ENCODE data around the gene ATG16L1. TPM values are rescaled to one million over a fixed set of nuclear protein-coding genes. Genes with fewer than 3 reads are reported as not detected.

The ATG16L1 gene
- total RNA-seq, 1 donor from 2014 or later, result 48.3 TPM

DNA sequence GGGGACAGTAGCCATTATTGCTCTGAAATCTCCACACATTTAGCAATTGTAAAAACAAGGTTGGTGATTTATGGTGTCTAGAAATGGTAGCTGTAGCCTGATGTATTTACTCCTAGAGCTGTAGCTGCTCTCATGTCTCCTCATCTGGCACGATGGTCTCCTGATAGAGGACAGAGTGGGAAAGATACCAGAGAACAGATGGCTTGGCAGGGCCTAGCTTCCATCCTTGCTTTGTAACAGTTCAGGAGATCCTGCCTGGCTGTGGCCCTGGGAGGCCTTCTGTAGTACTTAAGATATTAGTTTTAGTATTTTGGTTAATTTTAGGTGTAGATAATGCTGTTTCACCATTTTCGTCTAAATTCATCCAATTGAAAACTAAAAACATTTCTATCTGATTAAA, 6.7 kb downstream of the ATG16L1 start:
- DNase-seq (ENCODE audit: low read depth, low spot score), result no peak

- no peak for DNase-seq (ENCODE audit: low read depth, low spot score)
Measured at GRCh38 chr2:233259730-233260129, 8.3 kb downstream of the ATG16L1 start.

DNA sequence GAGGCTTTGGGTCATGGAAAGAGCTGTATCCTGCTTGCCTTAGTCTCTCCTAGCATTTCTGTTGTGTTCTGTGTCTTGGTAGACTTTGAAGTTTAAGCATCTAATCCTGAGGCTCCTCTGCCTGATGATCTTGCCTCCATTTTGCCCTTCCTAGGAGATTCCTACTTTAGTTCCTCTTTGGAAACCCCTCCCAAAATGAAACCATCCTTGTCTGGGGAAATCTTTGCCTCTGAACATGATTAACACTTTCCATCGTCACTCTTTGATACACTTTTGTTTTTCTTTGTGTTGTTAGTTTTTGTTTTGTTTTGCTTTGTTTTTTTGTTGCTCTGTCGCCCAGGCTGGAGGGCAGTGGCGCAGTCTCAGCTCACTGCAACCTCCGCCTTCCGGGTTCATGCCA, 9.2 kb downstream of the ATG16L1 start:
- no peak for DNase-seq (ENCODE audit: low read depth, low spot score)

- no peak for DNase-seq (ENCODE audit: low read depth, low spot score)
Measured at GRCh38 chr2:233261819-233262555, 10.5 kb downstream of the ATG16L1 start.

- DNase-seq (ENCODE audit: low read depth, low spot score), result no peak
Measured at GRCh38 chr2:233262562-233262961, 11.1 kb downstream of the ATG16L1 start.

GRCh38 chr2:233263045-233263570, 11.6 kb downstream of the ATG16L1 start:
- DNase-seq (ENCODE audit: low read depth, low spot score), result no peak

DNA sequence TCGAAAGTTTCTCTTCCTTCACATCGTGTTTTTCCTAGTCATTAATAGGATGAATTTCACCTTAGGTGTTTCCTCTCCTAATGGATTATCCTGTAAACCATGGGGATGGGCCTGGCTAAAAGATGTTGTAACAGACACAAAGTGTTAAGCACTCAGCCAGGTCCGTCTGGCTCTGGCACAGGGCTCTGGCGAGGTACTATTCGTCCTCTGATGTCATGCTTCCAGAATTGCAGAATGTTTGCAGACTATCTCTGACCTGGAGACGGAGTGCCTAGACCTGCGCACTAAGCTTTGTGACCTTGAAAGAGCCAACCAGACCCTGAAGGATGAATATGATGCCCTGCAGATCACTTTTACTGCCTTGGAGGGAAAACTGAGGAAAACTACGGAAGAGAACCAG, 13.2 kb downstream of the ATG16L1 start:
- no peak for DNase-seq (ENCODE audit: low read depth, low spot score)

GRCh38 chr2:233265899-233266431, 14.5 kb downstream of the ATG16L1 start:
- DNase-seq (ENCODE audit: low read depth, low spot score), result no peak

DNA sequence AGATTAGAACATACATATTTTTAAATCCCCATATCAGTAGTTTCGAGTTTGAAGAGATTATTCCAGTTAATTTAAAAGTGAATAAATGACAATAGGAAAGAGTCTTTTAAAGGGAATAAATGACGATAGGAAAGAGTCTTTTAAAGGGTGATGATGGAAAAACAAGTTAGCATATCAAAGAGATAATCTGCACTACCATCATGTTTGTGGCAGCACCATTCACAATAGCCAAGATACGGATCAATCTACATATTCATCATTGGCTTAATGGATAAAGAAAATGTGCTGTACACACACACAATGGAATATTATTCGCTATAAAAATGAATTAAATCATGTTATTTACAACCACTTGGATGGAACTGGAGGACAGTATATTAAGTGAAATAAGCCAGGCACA, 15.0 kb downstream of the ATG16L1 start:
- DNase-seq (ENCODE audit: low read depth, low spot score), result no peak

GRCh38 chr2:233267516-233268245, 16.2 kb downstream of the ATG16L1 start:
- no peak for DNase-seq (ENCODE audit: low read depth, low spot score)

- no peak for DNase-seq (ENCODE audit: low read depth, low spot score)
Measured at GRCh38 chr2:233270366-233270765, 18.9 kb downstream of the ATG16L1 start.

- DNase-seq (ENCODE audit: low read depth, low spot score), result no peak
Measured at GRCh38 chr2:233270951-233271350, 19.5 kb downstream of the ATG16L1 start.

DNA sequence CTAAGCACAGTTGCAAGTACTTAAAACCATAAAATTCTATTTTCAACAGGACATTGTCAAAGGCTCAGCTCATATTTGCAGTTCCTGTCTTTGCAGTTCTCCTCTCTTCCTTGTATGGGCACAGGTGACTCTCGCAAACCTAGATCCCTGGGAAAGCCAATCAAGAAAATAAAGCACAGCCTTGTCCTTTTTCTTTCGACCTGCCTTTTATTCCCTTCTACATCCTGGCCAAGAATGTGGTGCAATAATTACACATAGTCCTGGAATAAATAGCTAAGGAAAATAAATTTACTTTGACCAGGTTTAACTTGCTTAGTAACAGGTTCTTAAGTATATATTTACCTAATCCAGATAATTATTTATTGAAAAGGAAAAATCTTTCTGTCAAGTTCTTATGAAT, 20.2 kb downstream of the ATG16L1 start:
- no peak for DNase-seq (ENCODE audit: low read depth, low spot score)

- no peak for DNase-seq (ENCODE audit: low read depth, low spot score)
Measured at GRCh38 chr2:233273120-233273519, 21.6 kb downstream of the ATG16L1 start.

DNA sequence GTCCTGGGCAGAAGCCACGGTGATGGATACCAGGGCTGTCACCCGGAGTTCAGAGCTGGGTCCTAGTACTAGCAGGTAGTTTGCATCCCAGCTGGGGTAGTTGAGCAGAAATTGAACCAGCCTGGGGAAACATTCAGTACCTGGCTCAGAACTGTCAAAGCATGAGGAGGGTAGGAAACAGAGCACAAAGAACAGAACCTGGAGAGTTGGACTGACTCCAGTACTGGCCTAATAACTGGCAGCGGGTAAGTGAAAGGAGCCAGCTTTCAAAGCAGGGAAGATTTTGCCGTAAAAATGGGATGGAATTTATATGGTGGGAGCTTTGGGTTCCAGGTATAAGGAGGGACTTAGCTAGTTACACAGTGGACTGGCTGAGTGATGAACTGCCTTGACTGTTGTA, 23.8 kb downstream of the ATG16L1 start:
- DNase-seq (ENCODE audit: low read depth, low spot score), result no peak

DNA sequence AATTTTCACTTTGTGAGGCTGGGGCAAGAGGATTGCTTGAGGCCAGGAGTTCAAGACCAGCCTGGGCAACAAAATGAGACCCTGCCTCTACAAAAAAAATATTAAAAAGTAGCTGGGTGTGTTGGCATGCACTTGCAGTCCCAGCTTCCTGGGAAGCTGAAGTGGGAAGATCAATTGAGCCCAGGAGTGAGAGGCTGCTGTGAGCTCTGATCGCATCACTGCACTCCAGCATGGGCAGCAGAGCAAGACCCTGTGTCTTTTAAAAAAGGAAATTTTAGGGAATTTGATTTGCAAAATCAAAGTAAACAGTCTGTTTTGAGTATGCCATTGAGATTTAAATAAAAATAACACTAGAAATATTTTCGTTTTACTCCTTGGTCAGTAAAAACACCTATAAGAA, 27.4 kb downstream of the ATG16L1 start:
- no peak for DNase-seq (ENCODE audit: low read depth, low spot score)

GRCh38 chr2:233280114-233280693, 28.7 kb downstream of the ATG16L1 start:
- DNase-seq (ENCODE audit: low read depth, low spot score), result no peak

DNA sequence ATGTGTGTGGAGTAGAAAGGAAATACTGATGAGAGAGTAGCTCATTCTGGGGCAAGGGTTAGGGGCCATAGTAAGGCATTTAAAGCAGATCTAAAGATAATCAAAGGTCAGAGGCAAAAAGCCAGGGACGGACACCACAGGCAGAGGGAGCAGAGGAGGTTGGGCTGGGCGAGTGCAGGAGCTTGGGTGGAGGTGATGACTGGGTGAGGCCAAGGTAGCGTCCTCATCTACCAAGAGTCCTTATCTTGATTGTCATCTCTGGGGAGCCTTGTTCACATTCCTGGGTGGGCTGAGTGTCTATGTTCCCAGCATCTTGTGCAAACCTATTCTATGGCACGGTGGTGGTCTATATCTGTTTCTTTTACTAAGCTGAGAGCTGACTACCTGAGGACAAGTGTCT, 30.1 kb downstream of the ATG16L1 start:
- no peak for DNase-seq (ENCODE audit: low read depth, low spot score)

DNA sequence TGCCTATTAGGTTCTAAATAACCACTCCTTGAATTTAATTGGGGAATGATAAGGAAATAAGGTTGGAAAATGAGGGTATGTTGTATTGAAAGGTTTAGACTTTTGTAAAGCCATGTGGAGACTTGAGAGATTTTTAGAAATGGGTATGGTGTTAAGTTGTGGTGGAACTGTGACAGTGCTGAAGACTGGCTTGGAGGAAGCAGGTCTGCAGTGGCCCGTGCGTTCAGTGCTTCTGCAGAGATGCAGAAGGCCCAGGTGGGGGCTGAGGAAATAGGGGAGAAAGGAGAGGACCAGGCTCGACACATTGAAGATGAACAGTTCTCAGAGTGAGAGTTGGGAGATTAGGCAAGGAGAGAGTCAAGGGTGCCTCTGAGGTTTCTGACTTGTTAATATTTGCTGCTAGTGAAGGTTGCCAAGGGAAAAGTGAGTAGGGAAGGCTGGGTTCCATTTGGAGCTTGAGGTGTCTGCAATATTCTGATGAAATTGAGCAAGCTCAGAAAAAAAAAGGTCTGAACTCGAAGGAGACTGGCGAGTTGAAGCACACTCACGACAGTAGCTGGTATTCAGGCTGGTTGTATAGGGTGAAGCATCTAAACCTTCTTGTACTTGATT, 30.6 kb downstream of the ATG16L1 start:
- DNase-seq (ENCODE audit: low read depth, low spot score), result no peak

GRCh38 chr2:233285921-233286320, 34.4 kb downstream of the ATG16L1 start:
- no peak for DNase-seq (ENCODE audit: low read depth, low spot score)

DNA sequence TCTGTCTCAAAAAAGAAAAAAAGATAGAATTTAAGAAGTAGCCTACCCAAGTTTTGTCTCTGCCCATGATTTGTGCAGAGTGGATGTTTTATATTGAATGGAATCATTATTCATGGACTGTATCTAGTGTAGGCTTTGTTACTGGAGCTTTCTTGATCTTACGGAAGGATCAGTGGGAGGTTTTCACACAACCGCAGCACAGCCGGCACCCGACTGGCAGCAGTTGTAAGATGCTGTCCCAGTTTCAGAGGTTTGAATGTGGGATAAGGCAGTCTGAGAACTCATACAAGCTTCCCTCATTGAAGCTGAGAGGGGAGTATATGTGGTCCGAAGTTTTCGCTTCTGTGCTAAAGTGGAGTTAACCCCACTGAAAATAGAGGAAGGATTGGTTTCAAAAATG, 36.4 kb downstream of the ATG16L1 start:
- DNase-seq (ENCODE audit: low read depth, low spot score), result no peak

GRCh38 chr2:233288663-233289062, 37.2 kb downstream of the ATG16L1 start:
- DNase-seq (ENCODE audit: low read depth, low spot score), result no peak
